K562 (cell line): Measurements from ENCODE around the gene HTR4. TPM values are rescaled to one million over a fixed set of nuclear protein-coding genes. Genes with fewer than 3 reads are reported as not detected.
A peak's percentile ranks its signal among the peaks of the same experiment; 100 is the strongest.

Experiments used
- E2F8 ChIP-seq: fragments of 450-650 bp; IDR thresholded peaks from 2 replicates; pipeline ENCODE4 v1.7.1; 2018; ENCODE audit warnings: mild to moderate bottlenecking, low read depth; ENCODE audit not compliant: partially characterized antibody
- FOXP1 ChIP-seq: sonication (generic); formaldehyde crosslinking; IDR thresholded peaks from 2 replicates; pipeline ENCODE4 v1.8.0; 2022; ENCODE audit warnings: mild to moderate bottlenecking, missing genetic modification reagents
- NCOA4 ChIP-seq: fragments of 450-650 bp; IDR thresholded peaks from 2 replicates; pipeline ENCODE4 v1.6.1; 2018; ENCODE audit warnings: mild to moderate bottlenecking; ENCODE audit not compliant: partially characterized antibody
- NRF1 ChIP-seq, 2 experiments: fragments of 450-650 bp; IDR thresholded peaks in 1 of 2; conservative IDR thresholded peaks in 1 of 2; 2 replicates each; pipeline ENCODE4 v1.6.1; 2014; ENCODE audit warnings: mild to moderate bottlenecking in 2 of 2
- PHTF2 ChIP-seq: fragments of 250-450 bp; sonication (Bioruptor Pico); IDR thresholded peaks from 2 replicates; pipeline ENCODE4 v1.5.0; 2021; ENCODE audit warnings: mild to moderate bottlenecking
- POLR2H ChIP-seq: IDR thresholded peaks from 2 replicates; pipeline ENCODE4 v1.6.1; 2016; ENCODE audit warnings: missing genetic modification characterization, low read depth, mild to moderate bottlenecking, control low read depth, missing compliant biosample characterization, moderate library complexity
- PTBP1 ChIP-seq: fragments of 200-400 bp; formaldehyde crosslinking; IDR thresholded peaks from 2 replicates; pipeline ENCODE4 v1.6.1; 2017; ENCODE audit warnings: low read depth, low read length
- RFX5 ChIP-seq: IDR thresholded peaks from 2 replicates; pipeline ENCODE4 v1.6.1; 2011; ENCODE audit warnings: low read depth, mild to moderate bottlenecking, improper control_type of control experiment, low read length
- SMC3 ChIP-seq: conservative IDR thresholded peaks from 2 replicates; pipeline ENCODE4 v1.6.1; 2011; ENCODE audit warnings: low read depth, low read length, improper control_type of control experiment; ENCODE audit not compliant: insufficient read depth
- SRF ChIP-seq, 2 experiments: fragments of 250-450, 450-650 bp in 1 of 2; sonication (Bioruptor Pico) in 1 of 2; sonication (generic) in 1 of 2; formaldehyde crosslinking; IDR thresholded peaks; 2 replicates each; pipeline versions ENCODE4 v1.5.0 to v1.5.1; 2020 to 2022; ENCODE audit warnings: mild to moderate bottlenecking in 1 of 2, missing genetic modification reagents in 1 of 2
- TFAM ChIP-seq: fragments of 250-450 bp; sonication (Bioruptor Pico); conservative IDR thresholded peaks from 2 replicates; pipeline ENCODE4 v1.5.0; 2021; ENCODE audit warnings: mild to moderate bottlenecking, moderate library complexity
- polyA plus RNA-seq, 8 experiments: library from polyadenylated mRNA; depleted of rRNA in 4 of 8; stranded (reverse) in 5 of 8; unstranded in 3 of 8; fragments of >200 nt; fragmentation: Nextera tagmentation in 2 of 8; fragmentation: Illumina TruSeq in 1 of 8; extraction: Ambion mirVana in 2 of 8; extraction: Trizol in 1 of 8; gene quantifications; 2 replicates each; pipeline versions ENCODE4 v1.2.1 to v1.2.3, GENCODE V29; 2011 to 2014; ENCODE audit warnings: inconsistent platforms in 1 of 8, missing spikeins in 1 of 8
- total RNA-seq, 7 experiments: library from RNA; depleted of rRNA in 6 of 7; stranded (reverse); fragments of >200 nt in 6 of 7; fragmentation: Illumina TruSeq in 2 of 7; extraction: Trizol in 2 of 7; gene quantifications; 2 replicates each; pipeline versions ENCODE4 v1.2.1 to v1.2.3, GENCODE V29; 2011 to 2021; ENCODE audit warnings: low replicate concordance in 1 of 7
- TF ChIP-seq, protein P1 (sequence below): fragments of 150-350 bp; IDR thresholded peaks from 2 replicates; pipeline ENCODE4 v1.6.1; 2014; ENCODE audit warnings: low read depth, mild to moderate bottlenecking, low read length, borderline replicate concordance
- TF ChIP-seq, protein P2 (sequence below): sonication (generic); formaldehyde crosslinking; IDR thresholded peaks from 2 replicates; pipeline ENCODE4 v1.8.0; 2022; ENCODE audit warnings: mild to moderate bottlenecking, missing genetic modification reagents

HTR4 gene
- total and polyA plus RNA-seq, 9 of the 15 experiments (the other 6 are each of a cell fraction or from before 2014, with no cell fraction given) = 0.13 TPM; not detected in 8

- TF ChIP-seq FOXP1 (CRISPR knock-in tag) (no peak), SMC3 (peak; percentile 87), POLR2H (tag) (0 out of 2 replicates have a peak, but pooled peaks have one; percentile 11), RFX5 (no peak), SRF (CRISPR knock-in tag; IDR thresholded peaks at IDR 0.05) (no peak), TFAM (CRISPR knock-in tag) (no peak), NCOA4 (no peak), PHTF2 (CRISPR knock-in tag) (no peak), PTBP1 (no peak), NRF1 (conservative IDR thresholded peaks at IDR 0.05 in 1 of 2, IDR thresholded peaks at IDR 0.05 in 1 of 2) (no peak), E2F8 (no peak)
- TF ChIP-seq, protein P1, sequence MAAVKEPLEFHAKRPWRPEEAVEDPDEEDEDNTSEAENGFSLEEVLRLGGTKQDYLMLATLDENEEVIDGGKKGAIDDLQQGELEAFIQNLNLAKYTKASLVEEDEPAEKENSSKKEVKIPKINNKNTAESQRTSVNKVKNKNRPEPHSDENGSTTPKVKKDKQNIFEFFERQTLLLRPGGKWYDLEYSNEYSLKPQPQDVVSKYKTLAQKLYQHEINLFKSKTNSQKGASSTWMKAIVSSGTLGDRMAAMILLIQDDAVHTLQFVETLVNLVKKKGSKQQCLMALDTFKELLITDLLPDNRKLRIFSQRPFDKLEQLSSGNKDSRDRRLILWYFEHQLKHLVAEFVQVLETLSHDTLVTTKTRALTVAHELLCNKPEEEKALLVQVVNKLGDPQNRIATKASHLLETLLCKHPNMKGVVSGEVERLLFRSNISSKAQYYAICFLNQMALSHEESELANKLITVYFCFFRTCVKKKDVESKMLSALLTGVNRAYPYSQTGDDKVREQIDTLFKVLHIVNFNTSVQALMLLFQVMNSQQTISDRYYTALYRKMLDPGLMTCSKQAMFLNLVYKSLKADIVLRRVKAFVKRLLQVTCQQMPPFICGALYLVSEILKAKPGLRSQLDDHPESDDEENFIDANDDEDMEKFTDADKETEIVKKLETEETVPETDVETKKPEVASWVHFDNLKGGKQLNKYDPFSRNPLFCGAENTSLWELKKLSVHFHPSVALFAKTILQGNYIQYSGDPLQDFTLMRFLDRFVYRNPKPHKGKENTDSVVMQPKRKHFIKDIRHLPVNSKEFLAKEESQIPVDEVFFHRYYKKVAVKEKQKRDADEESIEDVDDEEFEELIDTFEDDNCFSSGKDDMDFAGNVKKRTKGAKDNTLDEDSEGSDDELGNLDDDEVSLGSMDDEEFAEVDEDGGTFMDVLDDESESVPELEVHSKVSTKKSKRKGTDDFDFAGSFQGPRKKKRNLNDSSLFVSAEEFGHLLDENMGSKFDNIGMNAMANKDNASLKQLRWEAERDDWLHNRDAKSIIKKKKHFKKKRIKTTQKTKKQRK = no peak
- TF ChIP-seq, protein P2, sequence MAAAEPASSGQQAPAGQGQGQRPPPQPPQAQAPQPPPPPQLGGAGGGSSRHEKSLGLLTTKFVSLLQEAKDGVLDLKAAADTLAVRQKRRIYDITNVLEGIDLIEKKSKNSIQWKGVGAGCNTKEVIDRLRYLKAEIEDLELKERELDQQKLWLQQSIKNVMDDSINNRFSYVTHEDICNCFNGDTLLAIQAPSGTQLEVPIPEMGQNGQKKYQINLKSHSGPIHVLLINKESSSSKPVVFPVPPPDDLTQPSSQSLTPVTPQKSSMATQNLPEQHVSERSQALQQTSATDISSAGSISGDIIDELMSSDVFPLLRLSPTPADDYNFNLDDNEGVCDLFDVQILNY (CRISPR knock-in tag) = no peak
These were observed 210.3 kb downstream of the HTR4 start (continued) for GRCh38 chr5:148443998-148444397.
